Heart right ventricle (tissue), 16 donors: Measurements from ENCODE around the gene GRN. TPM values are rescaled to one million over a fixed set of nuclear protein-coding genes. Genes with fewer than 3 reads are reported as not detected.

Experiments
- ATAC-seq, 8 donors: fragments of 200-7000 bp; cut with Tn5 transposase; one replicate each; pipeline ENCODE4 v1.9.1; 2020; ENCODE audit warnings: mild to moderate bottlenecking in 8 of 8, moderate library complexity in 8 of 8, moderate number of reproducible peaks in 1 of 8
- DNase-seq, 2 donors: peaks; one replicate each; pipeline ENCODE4 v3.0.0-alpha.2; 2020
- H3K27ac ChIP-seq, 10 donors: fragments of 200-600 bp; sonication (generic) in 2 of 10; one replicate each; pipeline versions ENCODE4 v1.5.0 to v1.8.0; 2020 to 2022; ENCODE audit warnings: mild to moderate bottlenecking in 3 of 10
- H3K27me3 ChIP-seq, 7 donors: fragments of 200-600 bp; one replicate each; pipeline ENCODE4 v1.8.0; 2021 to 2022; ENCODE audit warnings: mild to moderate bottlenecking in 2 of 7
- H3K36me3 ChIP-seq, 9 donors: fragments of 200-600 bp; sonication (generic) in 1 of 9; one replicate each; pipeline versions ENCODE4 v1.5.0 to v1.8.0; 2020 to 2022; ENCODE audit warnings: mild to moderate bottlenecking in 2 of 9
- H3K4me1 ChIP-seq, 9 donors: fragments of 200-600 bp; sonication (generic) in 1 of 9; one replicate each; pipeline versions ENCODE4 v1.5.0 to v1.8.0; 2020 to 2022; ENCODE audit warnings: mild to moderate bottlenecking in 4 of 9
- H3K4me3 ChIP-seq, 10 donors: fragments of 200-600 bp; sonication (generic) in 2 of 10; one replicate each; pipeline versions ENCODE4 v1.5.0 to v1.8.0; 2020 to 2022; ENCODE audit warnings: mild to moderate bottlenecking in 7 of 10, moderate library complexity in 2 of 10
- H3K9me3 ChIP-seq, 11 donors: fragments of 200-600 bp in 10 of 11; sonication (generic) in 2 of 11; one replicate each; pipeline versions ENCODE4 v1.5.0 to v1.8.0; 2013 to 2022; ENCODE audit warnings: mild to moderate bottlenecking in 2 of 11, control low read depth in 1 of 11, moderate library complexity in 1 of 11
- WGBS, 2 donors: extraction: QIAGEN DNeasy Blood & Tissue Kit; methylation state at CpG; one replicate each; pipeline ENCODE4 v1.1.7; 2013; ENCODE audit warnings: inconsistent platforms in 1 of 2; 5-methylcytosine and 5-hydroxymethylcytosine counted together
- intact Hi-C, 10 donors: fragments of 100-400 bp; cut with DNase I; formaldehyde crosslinking; loops; one replicate each; pipeline versions ENCODE4 v1.11.1 to v1.14.2; 2022
- polyA plus RNA-seq, 2 donors: library from polyadenylated mRNA; stranded (reverse); fragments of 200-250 nt; gene quantifications; one replicate each; pipeline ENCODE4 v1.2.3, GENCODE V29; 2013
- total RNA-seq, 10 donors: library from RNA; stranded (reverse); fragmentation: NEBNext Ultra II Directional in 3 of 10; extraction: Animal tissue kit (Norgen Biotek cat#: 25700) in 3 of 10; gene quantifications; one replicate each; pipeline versions ENCODE4 v1.2.1 to v1.2.4, GENCODE V29; 2021 to 2023
- TF ChIP-seq, protein P1 (sequence below), 9 donors: fragments of 200-600 bp; sonication (generic) in 2 of 9; IDR thresholded peaks; one replicate each; pipeline versions ENCODE4 v1.5.0 to v1.8.0; 2021 to 2022; ENCODE audit warnings: antibody characterized with exemption in 9 of 9, mild to moderate bottlenecking in 5 of 9, moderate library complexity in 1 of 9
- donor health status: Arrhythmogenic right ventricular cardiomyopathy.
- donor health status: ischemic (EF 13 %, LVEDD 7.1; RV severe dilation, severe dysfunction).
- donor health status: healthy with polysubstance abuse.
- donor health status: DM: no; HTN: yes; CAD: no.
- donor health status: DM: no; HTN: no; CAD: no.
- donor health status: ischemic (EF 25% LVEDD 6.9; RV normal size, moderate dysfunction).
- donor health status: ischemic (EF 25% LVEDD 5.7; RV mildly dilated, moderate dysfunction).
- donor health status: healthy.
- donor health status: DM: yes; HTN: yes; CAD: no.
- donor health status: Ischemic cardiomyopathy.
- donor health status: ischemic (EF 35%, LVEDD 5.7; RV mildly dilated, moderate dysfunction).
- donor health status: nonischemic (EF 11% LVEDD 7.7; RV severe dilation, severe dysfunction).
- donor health status: DM: yes; HTN: yes; CAD: no.
- donor health status: PGD.
- donor health status: ischemic (EF 29% LVEDD 5.4; RV normal size, mild dysfunction).
- donor health status: nonischemic (EF 23%, LVEDD 6.1; RV moderate dilation, normal function).

Gene GRN
- total and polyA plus RNA-seq, 12 donors: 41.5 to 303 (median 148) TPM

DNA sequence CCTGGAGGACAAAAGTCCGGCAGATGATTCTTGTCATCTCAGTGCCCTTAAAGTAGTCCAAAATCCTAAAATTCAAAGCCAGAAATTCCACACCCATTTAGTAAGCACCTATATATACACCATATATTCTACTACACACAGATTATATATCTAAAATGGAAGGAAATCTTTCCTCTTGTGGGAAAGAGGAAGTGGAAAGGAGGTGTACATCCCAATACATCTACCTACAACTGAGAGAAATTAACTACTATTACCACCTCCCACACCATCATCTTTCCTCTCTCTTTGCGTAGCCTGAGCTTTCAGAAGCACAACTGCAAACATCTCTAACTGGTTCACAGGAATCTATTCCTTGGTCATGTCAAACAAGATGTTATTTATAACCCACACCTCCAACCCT, 49.7 kb downstream of the GRN start:
- H3K4me3 ChIP-seq: no peak overlapping the region
- TF ChIP-seq, protein P1, sequence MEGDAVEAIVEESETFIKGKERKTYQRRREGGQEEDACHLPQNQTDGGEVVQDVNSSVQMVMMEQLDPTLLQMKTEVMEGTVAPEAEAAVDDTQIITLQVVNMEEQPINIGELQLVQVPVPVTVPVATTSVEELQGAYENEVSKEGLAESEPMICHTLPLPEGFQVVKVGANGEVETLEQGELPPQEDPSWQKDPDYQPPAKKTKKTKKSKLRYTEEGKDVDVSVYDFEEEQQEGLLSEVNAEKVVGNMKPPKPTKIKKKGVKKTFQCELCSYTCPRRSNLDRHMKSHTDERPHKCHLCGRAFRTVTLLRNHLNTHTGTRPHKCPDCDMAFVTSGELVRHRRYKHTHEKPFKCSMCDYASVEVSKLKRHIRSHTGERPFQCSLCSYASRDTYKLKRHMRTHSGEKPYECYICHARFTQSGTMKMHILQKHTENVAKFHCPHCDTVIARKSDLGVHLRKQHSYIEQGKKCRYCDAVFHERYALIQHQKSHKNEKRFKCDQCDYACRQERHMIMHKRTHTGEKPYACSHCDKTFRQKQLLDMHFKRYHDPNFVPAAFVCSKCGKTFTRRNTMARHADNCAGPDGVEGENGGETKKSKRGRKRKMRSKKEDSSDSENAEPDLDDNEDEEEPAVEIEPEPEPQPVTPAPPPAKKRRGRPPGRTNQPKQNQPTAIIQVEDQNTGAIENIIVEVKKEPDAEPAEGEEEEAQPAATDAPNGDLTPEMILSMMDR (IDR thresholded peaks at IDR 0.05): no peak
- DNase-seq (no peak), ATAC-seq (no peak)
- no peaks in the 10 kb centered on the region for H3K9me3 ChIP-seq
- no peak overlapping the region for H3K27ac ChIP-seq
- H3K27me3 ChIP-seq: no peaks in the 10 kb centered on the region
- intact Hi-C loops: loop anchor here in 1 of 10 donors (10.0 kb wide), 1 partner anchor 130 kb away; no protein-coding TSS in a partner anchor
- H3K36me3 ChIP-seq: peaks cover 0 to 43% (median 17%) of the 10 kb centered on the region in 9 donors
- WGBS, 2 donors: 95 to 98% methylated on average over 2 of the region's 2 CpGs
- H3K4me1 ChIP-seq: peaks cover 0 to 7% (median 0%) of the 10 kb centered on the region in 9 donors

DNA sequence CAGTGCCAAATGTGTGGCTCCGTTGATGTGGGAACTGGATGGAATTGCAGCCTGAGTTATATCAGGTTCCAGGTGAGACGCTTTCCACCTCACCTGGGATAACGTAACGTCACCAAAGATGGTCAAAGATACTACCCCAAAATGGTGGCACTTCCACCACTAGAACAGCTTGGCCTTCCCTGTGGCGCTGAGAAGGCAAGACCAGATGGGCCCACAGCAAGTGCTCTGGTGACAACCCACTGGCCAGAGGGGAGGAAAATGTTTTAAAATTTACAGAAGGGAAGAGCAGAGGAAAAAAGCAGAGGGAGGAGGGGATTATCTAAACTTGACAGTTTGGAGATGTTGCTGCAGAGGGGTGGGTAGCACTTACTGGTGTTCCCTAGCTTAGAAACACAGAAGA, 51.8 kb downstream of the GRN start:
- DNase-seq (no peak), ATAC-seq (no peak)
- Histone ChIP-seq H3K27me3 (no peaks in the 10 kb centered on the region), H3K27ac (no peak overlapping the region), H3K36me3 (peaks cover 0 to 64% (median 36%) of the 10 kb centered on the region in 9 donors), H3K4me1 (peaks cover 0 to 7% (median 0%) of the 10 kb centered on the region in 9 donors), H3K4me3 (no peak overlapping the region), H3K9me3 (no peaks in the 10 kb centered on the region)
- TF ChIP-seq, protein P1 (IDR thresholded peaks at IDR 0.05): no peak
- intact Hi-C loops: loop anchor here in 1 of 10 donors (10.0 kb wide), 1 partner anchor 128 kb away; no protein-coding TSS in a partner anchor
- 91 to 96% methylated on average over 5 of the region's 5 CpGs for WGBS, 2 donors

DNA sequence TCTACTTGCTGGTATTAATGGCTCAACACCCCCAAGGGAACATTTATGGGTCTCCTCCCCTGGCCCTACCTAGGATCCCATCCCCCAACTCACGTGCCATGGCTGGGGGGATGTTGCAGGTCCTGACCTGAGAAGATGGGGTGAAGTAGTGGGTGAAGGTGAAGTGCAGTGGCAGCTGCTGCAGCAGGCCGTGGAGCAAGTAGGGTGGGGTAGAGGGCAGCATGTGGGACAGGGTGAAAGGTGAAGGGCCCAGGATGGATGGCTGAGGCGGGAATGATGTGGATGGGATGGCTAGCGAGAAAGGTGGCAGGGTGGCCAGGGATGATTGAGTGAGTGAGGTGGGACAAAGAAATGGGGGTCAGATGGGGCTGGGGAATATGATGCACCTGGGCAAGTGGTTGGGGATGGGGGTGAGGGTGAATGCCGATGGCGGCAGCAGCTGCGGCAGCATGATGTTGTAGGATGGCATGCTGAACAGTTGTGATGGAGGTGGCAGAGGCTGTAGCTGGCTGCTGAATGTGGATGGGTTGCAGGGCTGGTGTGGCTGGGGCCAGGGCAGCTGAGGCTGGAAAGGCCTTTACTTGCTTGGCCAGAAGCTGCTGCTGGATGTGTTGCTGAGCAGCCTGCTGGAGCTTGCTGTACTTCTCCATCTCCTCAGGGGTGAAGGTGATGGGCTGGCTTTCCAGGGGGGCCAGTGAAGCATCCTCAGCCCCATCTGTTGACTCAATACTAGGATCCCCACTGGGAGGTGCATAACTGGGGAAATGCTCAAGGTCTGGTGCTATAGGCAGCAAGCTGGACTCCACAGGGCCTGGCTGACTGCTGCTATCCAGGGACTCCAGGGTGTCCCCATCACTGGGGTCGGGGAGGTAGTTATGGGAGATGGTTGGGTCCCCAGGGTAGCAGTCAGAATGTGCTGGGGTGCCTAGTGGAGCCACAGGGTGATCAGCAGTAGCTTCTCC, 52.7 kb downstream of the GRN start:
- no peak for DNase-seq
- Histone ChIP-seq H3K9me3 (no peaks in the 10 kb centered on the region), H3K4me3 (no peak overlapping the region), H3K27ac (no peak overlapping the region), H3K27me3 (no peaks in the 10 kb centered on the region), H3K4me1 (peaks cover 0 to 7% (median 0%) of the 10 kb centered on the region in 9 donors), H3K36me3 (peaks cover 0 to 72% (median 36%) of the 10 kb centered on the region in 9 donors)
- intact Hi-C loops: loop anchor here in 1 of 10 donors (10.0 kb wide), 1 partner anchor 127 kb away; no protein-coding TSS in a partner anchor
- 95 to 96% methylated on average over 8 of the region's 8 CpGs for WGBS, 2 donors
- TF ChIP-seq, protein P1 (IDR thresholded peaks at IDR 0.05): no peak
- ATAC-seq: no peak
